IMR-90 (cell line): ENCODE data around the gene LYRM4. TPM values are rescaled to one million over a fixed set of nuclear protein-coding genes. Genes with fewer than 3 reads are reported as not detected.

Experiments
- ATAC-seq: fragments of 200-7000 bp; cut with Tn5 transposase; 2 replicates; pipeline ENCODE4 v1.9.1; 2020; ENCODE audit warnings: low read depth, mild to moderate bottlenecking, moderate library complexity
- BruUV-seq: library from RNA; stranded (reverse); fragments of 400-500 nt; replicated peaks from 2 replicates; lab custom pipeline; 2021; lab: Mats Ljungman, UMichigan
- CTCF ChIA-PET: fragments of 300-600 bp; formaldehyde crosslinking; extraction: SDS; loops from one replicate; lab custom pipeline; 2021; ENCODE audit warnings: antibody characterized with exemption; lab: Yijun Ruan, JAX
- POLR2A ChIA-PET: fragments of 300-600 bp; sonication (Branson Sonifier 250); formaldehyde crosslinking; loops from one replicate; lab custom pipeline; 2022; ENCODE audit warnings: antibody characterized with exemption; ENCODE audit not compliant: unreplicated experiment; lab: Charles Lee
- DNase-seq: peaks from one replicate; pipeline ENCODE4 v3.0.0; 2013
- H2AFZ ChIP-seq: replicated peaks from 2 replicates; pipeline ENCODE3; 2013; ENCODE audit warnings: low read length, mild to moderate bottlenecking; ENCODE audit not compliant: poor library complexity
- H2AK5ac ChIP-seq: 2 replicates; pipeline ENCODE4 v1.6.1; 2013; ENCODE audit warnings: low read depth, low read length, inconsistent platforms
- H2AK9ac ChIP-seq: replicated peaks from 2 replicates; pipeline ENCODE3; 2013; ENCODE audit warnings: mild to moderate bottlenecking, low read depth, low read length, moderate library complexity; ENCODE audit not compliant: poor library complexity
- H2BK120ac ChIP-seq: 2 replicates; pipeline ENCODE4 v1.6.1; 2013; ENCODE audit warnings: low read depth, low read length, inconsistent platforms
- H2BK15ac ChIP-seq: 3 replicates; pipeline ENCODE4 v1.6.1; 2013; ENCODE audit warnings: low read depth, low read length, inconsistent platforms
- H2BK20ac ChIP-seq: 2 replicates; pipeline ENCODE4 v1.6.1; 2013; ENCODE audit warnings: low read depth, mild to moderate bottlenecking, inconsistent platforms, low read length, moderate library complexity
- H2BK5ac ChIP-seq: 2 replicates; pipeline ENCODE4 v1.6.1; 2013; ENCODE audit warnings: mild to moderate bottlenecking, low read depth, low read length, inconsistent platforms; ENCODE audit not compliant: poor library complexity, severe bottlenecking
- H3K14ac ChIP-seq: replicated peaks from 2 replicates; pipeline ENCODE4 v1.6.1; 2013; ENCODE audit warnings: low read depth, low read length, inconsistent platforms
- H3K18ac ChIP-seq: 2 replicates; pipeline ENCODE4 v1.6.1; 2013; ENCODE audit warnings: low read depth, low read length, control low read depth
- H3K23ac ChIP-seq: 2 replicates; pipeline ENCODE4 v1.6.1; 2013; ENCODE audit warnings: low read depth, low read length, inconsistent platforms
- H3K27ac ChIP-seq: 2 replicates; pipeline ENCODE4 v1.5.1; 2013; ENCODE audit warnings: mild to moderate bottlenecking, control low read depth, low read length; ENCODE audit not compliant: insufficient read depth
- H3K27me3 ChIP-seq: 2 replicates; pipeline ENCODE4 v1.6.1; 2013; ENCODE audit warnings: low read length; ENCODE audit not compliant: control insufficient read depth, insufficient read depth
- H3K36me3 ChIP-seq: 2 replicates; pipeline ENCODE4 v1.6.1; 2013; ENCODE audit warnings: low read length, mixed read lengths; ENCODE audit not compliant: control insufficient read depth, insufficient read depth
- H3K4ac ChIP-seq: 2 replicates; pipeline ENCODE4 v1.6.1; 2013; ENCODE audit warnings: low read depth, low read length, inconsistent platforms
- H3K4me1 ChIP-seq: 2 replicates; pipeline ENCODE4 v1.6.1; 2013; ENCODE audit warnings: low read length, mixed read lengths; ENCODE audit not compliant: control insufficient read depth, insufficient read depth
- H3K4me2 ChIP-seq: 2 replicates; pipeline ENCODE4 v1.6.1; 2013; ENCODE audit warnings: low read depth, mild to moderate bottlenecking, control low read depth, low read length, moderate library complexity
- H3K4me3 ChIP-seq: 2 replicates; pipeline ENCODE4 v1.5.1; 2013; ENCODE audit warnings: low read depth, mild to moderate bottlenecking, control low read depth, low read length, moderate library complexity; ENCODE audit not compliant: insufficient read depth
- H3K56ac ChIP-seq: 2 replicates; pipeline ENCODE4 v1.6.1; 2013; ENCODE audit warnings: low read length, inconsistent platforms; ENCODE audit not compliant: insufficient read depth; ENCODE audit errors: extremely low read depth
- H3K79me1 ChIP-seq, 2 experiments: 2 replicates each; pipeline ENCODE4 v1.6.1; 2013; ENCODE audit warnings: low read length in 2 of 2, inconsistent platforms in 1 of 2, low read depth in 1 of 2
- H3K9ac ChIP-seq: 2 replicates; pipeline ENCODE4 v1.6.1; 2013; ENCODE audit warnings: low read depth, low read length, control low read depth
- H3K9me1 ChIP-seq: 2 replicates; pipeline ENCODE4 v1.6.1; 2013; ENCODE audit warnings: low read length, inconsistent platforms; ENCODE audit not compliant: insufficient read depth
- H3K9me3 ChIP-seq: 2 replicates; pipeline ENCODE4 v1.6.1; 2013; ENCODE audit warnings: low read length; ENCODE audit not compliant: control insufficient read depth, insufficient read depth
- H4K20me1 ChIP-seq: 2 replicates; pipeline ENCODE4 v1.6.1; 2013; ENCODE audit warnings: low read length, inconsistent platforms; ENCODE audit not compliant: insufficient read depth
- H4K5ac ChIP-seq: 2 replicates; pipeline ENCODE4 v1.6.1; 2013; ENCODE audit warnings: mild to moderate bottlenecking, low read depth, low read length, control low read depth
- H4K8ac ChIP-seq, 2 experiments: 2 replicates each; pipeline ENCODE4 v1.6.1; 2013; ENCODE audit warnings: low read depth in 2 of 2, low read length in 2 of 2, control low read depth in 1 of 2, inconsistent platforms in 1 of 2
- H4K91ac ChIP-seq: 2 replicates; pipeline ENCODE4 v1.6.1; 2013; ENCODE audit warnings: low read depth, low read length, inconsistent platforms; ENCODE audit not compliant: insufficient read depth
- FOS ChIP-seq: fragments of 150-350 bp; IDR thresholded peaks from 2 replicates; pipeline ENCODE4 v1.6.1; 2016; ENCODE audit warnings: low read depth, low read length
- MAFK ChIP-seq: IDR thresholded peaks from 2 replicates; pipeline ENCODE4 v1.6.1; 2012; ENCODE audit warnings: low read depth, low read length, improper control_type of control experiment
- MAZ ChIP-seq: IDR thresholded peaks from 2 replicates; pipeline ENCODE4 v1.6.1; 2012; ENCODE audit warnings: low read depth, mild to moderate bottlenecking, low read length, improper control_type of control experiment, moderate library complexity, borderline replicate concordance
- MXI1 ChIP-seq: IDR thresholded peaks from 2 replicates; pipeline ENCODE4 v1.6.1; 2012; ENCODE audit warnings: low read depth, mild to moderate bottlenecking, low read length, moderate library complexity, borderline replicate concordance
- NFE2L2 ChIP-seq: fragments of 150-350 bp; IDR thresholded peaks from 2 replicates; pipeline ENCODE4 v1.6.1; 2016; ENCODE audit warnings: low read depth, mild to moderate bottlenecking, low read length
- RCOR1 ChIP-seq: IDR thresholded peaks from 2 replicates; pipeline ENCODE4 v1.6.1; 2012; ENCODE audit warnings: mild to moderate bottlenecking, low read length, improper control_type of control experiment; ENCODE audit not compliant: insufficient replicate concordance
- RFX5 ChIP-seq: IDR thresholded peaks from 2 replicates; pipeline ENCODE4 v1.8.0; 2012; ENCODE audit warnings: low read depth, mild to moderate bottlenecking, low read length, moderate library complexity
- WGBS, 2 experiments: methylation state at CpG; one replicate each; pipeline versions ENCODE4 v1.1.5 to v1.1.7; 2013; ENCODE audit warnings: missing lambda C conversion rate in 2 of 2; ENCODE audit not compliant: insufficient read length in 1 of 2; ENCODE audit errors: extremely low coverage in 2 of 2; 5-methylcytosine and 5-hydroxymethylcytosine counted together
- dilution Hi-C: fragments of 300-500 bp; cut with HindIII; formaldehyde crosslinking; loops from one replicate; pipeline ENCODE4 v1.14.3; 2018; ENCODE audit warnings: low sequenced_read_pairs; ENCODE audit not compliant: unreplicated experiment
- in situ Hi-C: fragments of 300-500 bp; cut with MboI; formaldehyde crosslinking; loops from 3 replicates; pipeline ENCODE4 v1.14.3; 2019; ENCODE audit warnings: low sequenced_read_pairs, inconsistent platforms, mixed read lengths
- intact Hi-C: fragments of 100-400 bp; cut with micrococcal nuclease; formaldehyde crosslinking; loops from 2 replicates; pipeline ENCODE4 v1.10.0; 2022
- polyA plus RNA-seq, 3 experiments: library from polyadenylated mRNA; depleted of rRNA; stranded (reverse); fragments of >200 nt; gene quantifications; 2 replicates each; pipeline ENCODE4 v1.2.3, GENCODE V29; 2012; ENCODE audit warnings: low replicate concordance in 1 of 3
- total RNA-seq: library from RNA; depleted of rRNA; stranded (reverse); fragments of >200 nt; gene quantifications from 2 replicates; pipeline ENCODE4 v1.2.3, GENCODE V29; 2012
- TF ChIP-seq, protein P1 (sequence below): conservative IDR thresholded peaks from 2 replicates; pipeline ENCODE4 v1.5.1; 2012; ENCODE audit warnings: mild to moderate bottlenecking, low read depth, low read length, improper control_type of control experiment
- TF ChIP-seq, protein P2 (sequence below): fragments of 150-350 bp; IDR thresholded peaks from 2 replicates; pipeline ENCODE4 v1.6.1; 2017; ENCODE audit warnings: mild to moderate bottlenecking, antibody characterized with exemption, low read length, low read depth

The LYRM4 gene
- total and polyA plus RNA-seq, 2 of the 4 experiments (the other 2 are of a cell fraction): 11.5 to 26.6 TPM

DNA sequence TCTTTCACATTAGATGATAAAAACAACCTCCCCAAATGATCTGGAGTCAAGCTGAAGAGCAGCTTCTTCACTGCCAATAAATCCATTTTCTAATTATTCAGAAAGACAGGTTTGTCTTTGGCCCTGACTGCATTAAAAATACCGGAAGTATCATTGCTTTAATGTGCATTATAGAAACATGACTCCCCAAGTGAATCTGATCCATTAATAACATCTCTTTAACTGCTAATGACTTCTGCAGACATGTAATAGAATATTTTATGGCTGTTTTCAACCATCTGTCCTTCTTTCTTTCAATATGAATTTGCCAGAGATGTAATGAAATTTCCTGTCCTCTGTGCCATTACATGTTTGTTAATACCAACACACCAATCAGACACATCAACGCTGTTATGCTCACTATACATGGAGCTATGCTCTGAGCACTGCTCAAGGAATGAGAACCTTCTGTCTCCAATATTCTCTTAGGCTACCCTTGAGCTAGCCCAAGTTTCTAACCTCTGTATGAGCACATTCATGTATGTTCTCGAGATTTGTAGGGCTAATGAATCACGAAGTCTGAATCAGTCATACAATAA, 87.8 kb downstream of the LYRM4 start:
- DNase-seq (no peak), ATAC-seq (no peak)
- Histone ChIP-seq H3K9me3 (no peaks in the 10 kb centered on the region), H3K56ac (no peak overlapping the region), H2BK5ac (no peak overlapping the region), H3K4me3 (no peak overlapping the region), H3K9ac (no peak overlapping the region), H4K91ac (no peak overlapping the region), H3K27me3 (no peaks in the 10 kb centered on the region), H4K20me1 (no peaks in the 10 kb centered on the region), H3K79me1 (no peaks in the 10 kb centered on the region; a peak in 1 of 4 replicates), H4K8ac (no peak overlapping the region), H3K27ac (no peak overlapping the region), H2AK9ac (no peak overlapping the region), H2AFZ (no peak overlapping the region), H3K23ac (no peak overlapping the region), H2AK5ac (no peak overlapping the region), H3K4me1 (peaks cover 2% of the 10 kb centered on the region; the same call in 1 of the 2 replicates), H3K4ac (no peak overlapping the region), H4K5ac (no peak overlapping the region), H3K18ac (no peak overlapping the region), H3K14ac (no peak overlapping the region), H2BK120ac (no peak overlapping the region), H3K9me1 (peaks cover 6% of the 10 kb centered on the region), H3K36me3 (no peaks in the 10 kb centered on the region), H2BK20ac (no peak overlapping the region), H3K4me2 (no peak overlapping the region), H2BK15ac (no peak overlapping the region)
- dilution Hi-C loops: no loop called here
- intact Hi-C loops: no loop called here
- ChIA-PET POLR2A (no interaction called here), CTCF (no interaction called here)
- in situ Hi-C loops: no loop called here
- no TSS peak for BruUV-seq
- WGBS, 2 experiments: 100% methylated on average over 1 of the region's 4 CpGs; no CpG with 5 or more reads in 1 of the 2 experiments
- TF ChIP-seq MAZ (no peak), RCOR1 (no peak), MAFK (no peak), MXI1 (no peak), FOS (no peak), RFX5 (no peak), NFE2L2 (no peak)
- TF ChIP-seq, protein P1, sequence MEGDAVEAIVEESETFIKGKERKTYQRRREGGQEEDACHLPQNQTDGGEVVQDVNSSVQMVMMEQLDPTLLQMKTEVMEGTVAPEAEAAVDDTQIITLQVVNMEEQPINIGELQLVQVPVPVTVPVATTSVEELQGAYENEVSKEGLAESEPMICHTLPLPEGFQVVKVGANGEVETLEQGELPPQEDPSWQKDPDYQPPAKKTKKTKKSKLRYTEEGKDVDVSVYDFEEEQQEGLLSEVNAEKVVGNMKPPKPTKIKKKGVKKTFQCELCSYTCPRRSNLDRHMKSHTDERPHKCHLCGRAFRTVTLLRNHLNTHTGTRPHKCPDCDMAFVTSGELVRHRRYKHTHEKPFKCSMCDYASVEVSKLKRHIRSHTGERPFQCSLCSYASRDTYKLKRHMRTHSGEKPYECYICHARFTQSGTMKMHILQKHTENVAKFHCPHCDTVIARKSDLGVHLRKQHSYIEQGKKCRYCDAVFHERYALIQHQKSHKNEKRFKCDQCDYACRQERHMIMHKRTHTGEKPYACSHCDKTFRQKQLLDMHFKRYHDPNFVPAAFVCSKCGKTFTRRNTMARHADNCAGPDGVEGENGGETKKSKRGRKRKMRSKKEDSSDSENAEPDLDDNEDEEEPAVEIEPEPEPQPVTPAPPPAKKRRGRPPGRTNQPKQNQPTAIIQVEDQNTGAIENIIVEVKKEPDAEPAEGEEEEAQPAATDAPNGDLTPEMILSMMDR: no peak
- TF ChIP-seq, protein P2, sequence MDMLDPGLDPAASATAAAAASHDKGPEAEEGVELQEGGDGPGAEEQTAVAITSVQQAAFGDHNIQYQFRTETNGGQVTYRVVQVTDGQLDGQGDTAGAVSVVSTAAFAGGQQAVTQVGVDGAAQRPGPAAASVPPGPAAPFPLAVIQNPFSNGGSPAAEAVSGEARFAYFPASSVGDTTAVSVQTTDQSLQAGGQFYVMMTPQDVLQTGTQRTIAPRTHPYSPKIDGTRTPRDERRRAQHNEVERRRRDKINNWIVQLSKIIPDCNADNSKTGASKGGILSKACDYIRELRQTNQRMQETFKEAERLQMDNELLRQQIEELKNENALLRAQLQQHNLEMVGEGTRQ: no peak
